Measurements from ENCODE around the gene USH1C. TPM values are rescaled to one million over a fixed set of nuclear protein-coding genes. Genes with fewer than 3 reads are reported as not detected.

The USH1C gene
- total RNA-seq, 2 donors from 2014 or later: 0.68 TPM; not detected in 1

GRCh38 chr11:17517186-17517585 lies 27.0 kb downstream of the USH1C start:
- H3K4me1 ChIP-seq (ENCODE audit: control insufficient read depth in 1 of 2, low read depth in 2 of 2): no peaks in the 10 kb centered on the region
- H3K9me3 ChIP-seq: no peaks in the 10 kb centered on the region
- no peak overlapping the region for H3K4me3 ChIP-seq
- DNase-seq (ENCODE audit: low spot score) (no peak), ATAC-seq (ENCODE audit: insufficient number of reproducible peaks, low FRiP score, low read depth) (no peak)
- H3K36me3 ChIP-seq: no peaks in the 10 kb centered on the region
- H3K27ac ChIP-seq: no peak overlapping the region
- no peak for TF ChIP-seq CTCF (IDR thresholded peaks at IDR 0.05)
- no peaks in the 10 kb centered on the region for H3K27me3 ChIP-seq (replicated peaks; ENCODE audit: insufficient read depth)

- Histone ChIP-seq H3K36me3 (no peaks in the 10 kb centered on the region), H3K27me3 (replicated peaks; ENCODE audit: insufficient read depth) (no peaks in the 10 kb centered on the region), H3K9me3 (no peaks in the 10 kb centered on the region), H3K27ac (no peak overlapping the region), H3K4me1 (ENCODE audit: control insufficient read depth in 1 of 2, low read depth in 2 of 2) (no peaks in the 10 kb centered on the region), H3K4me3 (no peak overlapping the region)
- no peak for TF ChIP-seq CTCF (IDR thresholded peaks at IDR 0.05)
- ATAC-seq (ENCODE audit: insufficient number of reproducible peaks, low FRiP score, low read depth) (no peak), DNase-seq (ENCODE audit: low spot score) (no peak)
Observed at GRCh38 chr11:17516551-17517150, 27.6 kb downstream of the USH1C start.

- Histone ChIP-seq H3K27ac (no peak overlapping the region), H3K27me3 (replicated peaks; ENCODE audit: insufficient read depth) (no peaks in the 10 kb centered on the region), H3K4me3 (no peak overlapping the region), H3K36me3 (no peaks in the 10 kb centered on the region), H3K4me1 (ENCODE audit: control insufficient read depth in 1 of 2, low read depth in 2 of 2) (no peaks in the 10 kb centered on the region), H3K9me3 (no peaks in the 10 kb centered on the region)
- no peak for TF ChIP-seq CTCF (IDR thresholded peaks at IDR 0.05)
- no peak for DNase-seq (ENCODE audit: low spot score)
- ATAC-seq (ENCODE audit: insufficient number of reproducible peaks, low FRiP score, low read depth): no peak
Observed at GRCh38 chr11:17515443-17516176, 28.6 kb downstream of the USH1C start.

- DNase-seq (ENCODE audit: low spot score) (no peak), ATAC-seq (ENCODE audit: insufficient number of reproducible peaks, low FRiP score, low read depth) (no peak)
- Histone ChIP-seq H3K36me3 (no peaks in the 10 kb centered on the region), H3K4me1 (ENCODE audit: control insufficient read depth in 1 of 2, low read depth in 2 of 2) (no peaks in the 10 kb centered on the region), H3K4me3 (no peak overlapping the region), H3K27me3 (replicated peaks; ENCODE audit: insufficient read depth) (no peaks in the 10 kb centered on the region), H3K9me3 (no peaks in the 10 kb centered on the region), H3K27ac (no peak overlapping the region)
- TF ChIP-seq CTCF (IDR thresholded peaks at IDR 0.05): no peak
Observed at GRCh38 chr11:17514476-17514875, 29.7 kb downstream of the USH1C start.

- no peaks in the 10 kb centered on the region for H3K27me3 ChIP-seq (replicated peaks; ENCODE audit: insufficient read depth)
- H3K36me3 ChIP-seq: no peaks in the 10 kb centered on the region
- no peak for TF ChIP-seq CTCF (IDR thresholded peaks at IDR 0.05)
- no peak overlapping the region for H3K27ac ChIP-seq
- ATAC-seq (ENCODE audit: insufficient number of reproducible peaks, low FRiP score, low read depth) (no peak), DNase-seq (ENCODE audit: low spot score) (no peak)
- no peak overlapping the region for H3K4me3 ChIP-seq
- H3K4me1 ChIP-seq (ENCODE audit: control insufficient read depth in 1 of 2, low read depth in 2 of 2): peaks cover 3 to 5% of the 10 kb centered on the region in 2 donors
- no peaks in the 10 kb centered on the region for H3K9me3 ChIP-seq
Observed at GRCh38 chr11:17513853-17514252, 30.4 kb downstream of the USH1C start.
